Kidney (tissue), 14 donors: Measurements from ENCODE around the gene RGS2. TPM values are rescaled to one million over a fixed set of nuclear protein-coding genes. Genes with fewer than 3 reads are reported as not detected.

ENCODE experiments used
- DNase-seq, 5 donors: peaks; one replicate each; pipeline ENCODE4 v3.0.0-alpha.2; 2013 to 2020
- FAIRE-seq: peaks from 2 replicates; lab custom pipeline; 2012; peaks lifted over from hg19 to GRCh38; lab: Jason Lieb, UNC
- H3K27ac ChIP-seq, 2 donors: one replicate each; pipeline ENCODE4 v1.7.0; 2013; ENCODE audit warnings: low read depth in 2 of 2, low read length in 2 of 2, inconsistent platforms in 1 of 2
- H3K27me3 ChIP-seq: one replicate; pipeline ENCODE4 v1.7.1; 2013; ENCODE audit warnings: low read length, inconsistent platforms; ENCODE audit not compliant: control insufficient read depth, insufficient read depth
- H3K36me3 ChIP-seq, 3 donors: one replicate each; pipeline versions ENCODE4 v1.7.0 to v1.7.1; 2013; ENCODE audit warnings: low read length in 3 of 3, control low read depth in 1 of 3, inconsistent platforms in 1 of 3; ENCODE audit not compliant: insufficient read depth in 3 of 3, control insufficient read depth in 2 of 3
- H3K4me1 ChIP-seq, 3 donors: one replicate each; pipeline versions ENCODE4 v1.7.0 to v1.7.1; 2013; ENCODE audit warnings: low read length in 3 of 3, inconsistent platforms in 1 of 3, low read depth in 1 of 3; ENCODE audit not compliant: control insufficient read depth in 2 of 3, insufficient read depth in 2 of 3
- H3K4me3 ChIP-seq, 3 donors: one replicate each; pipeline versions ENCODE4 v1.7.0 to v1.8.1; 2013; ENCODE audit warnings: low read length in 3 of 3, control low read depth in 1 of 3, inconsistent platforms in 1 of 3
- H3K9ac ChIP-seq, 3 donors: one replicate each; pipeline versions ENCODE4 v1.7.0 to v1.7.1; 2013; ENCODE audit warnings: low read length in 3 of 3, control low read depth in 1 of 3, inconsistent platforms in 1 of 3
- H3K9me3 ChIP-seq, 3 donors: one replicate each; pipeline versions ENCODE4 v1.7.0 to v1.7.1; 2013; ENCODE audit warnings: low read length in 3 of 3, control low read depth in 1 of 3, inconsistent platforms in 1 of 3; ENCODE audit not compliant: control insufficient read depth in 2 of 3, insufficient read depth in 1 of 3
- intact Hi-C: fragments of 100-400 bp; cut with DNase I; formaldehyde crosslinking; loops from one replicate; pipeline ENCODE4 v1.11.1; 2022
- polyA plus RNA-seq: library from polyadenylated mRNA; stranded (reverse); fragments of 350-450 nt; fragmentation: Illumina TruSeq; extraction: RNeasy Lipid Tissue Mini Kit (QIAGEN cat#74804); gene quantifications from one replicate; pipeline ENCODE4 v1.2.3, GENCODE V29; 2014; ENCODE audit warnings: low read depth, low replicate concordance; ENCODE audit not compliant: insufficient read depth
- total RNA-seq: library from RNA; stranded (reverse); fragmentation: NEBNext Ultra II Directional; extraction: Animal tissue kit (Norgen Biotek cat#: 25700); gene quantifications from one replicate; pipeline ENCODE4 v1.2.1, GENCODE V29; 2021
- TF ChIP-seq, protein P1 (sequence below): IDR thresholded peaks from 3 replicates; pipeline ENCODE4 v1.5.1; 2012; ENCODE audit warnings: mild to moderate bottlenecking, moderate library complexity, borderline replicate concordance; ENCODE audit not compliant: insufficient read depth; ENCODE audit errors: extremely low read depth
- donor health status: control.
- donor health status: control.
- donor health status: control.
- donor health status: control.
- donor health status: control.
- donor health status: DM: yes; HTN: yes; CAD: no.
- donor health status: Normal renal cell carcinoma (clear cell type).

RGS2 gene
- total and polyA plus RNA-seq, 2 donors from 2014 or later = 51.2 to 85.1 TPM

DNA sequence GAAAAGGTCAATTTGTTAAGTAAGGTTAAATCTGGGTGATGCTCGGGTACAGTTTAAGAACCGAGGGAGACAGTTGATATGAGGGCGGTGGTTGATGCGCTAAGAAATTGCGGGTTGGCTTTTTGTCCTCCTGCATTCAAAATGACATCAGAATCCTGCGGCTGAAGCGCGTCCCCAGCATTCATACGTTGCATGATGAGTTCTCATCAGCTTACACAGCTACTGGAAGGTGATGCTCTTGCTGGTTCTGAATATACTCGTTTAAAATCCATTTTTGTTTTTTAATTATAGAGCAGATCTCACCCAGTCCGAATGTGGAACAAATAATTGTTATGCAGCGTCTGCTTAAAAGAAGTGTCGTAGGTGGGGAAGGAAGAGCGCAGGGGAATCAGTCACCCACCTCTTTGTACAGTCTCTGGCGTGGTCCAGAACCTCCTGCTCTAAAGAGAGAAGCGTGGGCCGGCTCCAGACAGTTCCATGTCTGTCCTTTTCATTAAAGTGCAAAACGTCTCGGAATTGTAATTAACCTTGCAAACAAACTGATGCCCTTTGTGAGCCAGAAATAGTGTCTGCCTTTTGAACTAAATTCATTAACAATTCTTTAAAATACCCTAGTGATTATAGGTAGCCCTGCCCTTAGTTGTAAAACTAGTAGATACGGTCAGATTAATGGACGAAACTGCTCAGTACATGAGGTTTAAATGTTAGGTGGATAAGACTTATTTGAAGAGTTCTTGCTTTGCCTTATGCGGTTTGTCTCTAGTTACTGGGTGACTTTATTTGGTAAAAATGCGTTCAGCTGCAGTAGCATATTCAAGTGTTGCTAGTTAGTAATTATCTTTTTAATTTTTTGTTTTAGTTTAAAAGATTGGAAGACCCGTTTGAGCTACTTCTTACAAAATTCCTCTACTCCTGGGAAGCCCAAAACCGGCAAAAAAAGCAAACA, 741 bp downstream of the RGS2 start:
- peak overlapping the region; percentile 84 to 97 (median 87) for H3K9ac ChIP-seq
- H3K9me3 ChIP-seq = no peaks in the 10 kb centered on the region
- intact Hi-C loops = loop anchor here (10.0 kb wide), 1 partner anchor 205 kb away; no protein-coding TSS in a partner anchor
- H3K4me3 ChIP-seq = peak overlapping the region; percentile 85 to 98 (median 92)
- H3K27me3 ChIP-seq = no peaks in the 10 kb centered on the region
- DNase-seq = peak in 4 of 5 donors; percentile 45 to 85 (median 72)
- H3K36me3 ChIP-seq = peaks cover 0 to 5% (median 0%) of the 10 kb centered on the region in 3 donors
- TF ChIP-seq, protein P1, sequence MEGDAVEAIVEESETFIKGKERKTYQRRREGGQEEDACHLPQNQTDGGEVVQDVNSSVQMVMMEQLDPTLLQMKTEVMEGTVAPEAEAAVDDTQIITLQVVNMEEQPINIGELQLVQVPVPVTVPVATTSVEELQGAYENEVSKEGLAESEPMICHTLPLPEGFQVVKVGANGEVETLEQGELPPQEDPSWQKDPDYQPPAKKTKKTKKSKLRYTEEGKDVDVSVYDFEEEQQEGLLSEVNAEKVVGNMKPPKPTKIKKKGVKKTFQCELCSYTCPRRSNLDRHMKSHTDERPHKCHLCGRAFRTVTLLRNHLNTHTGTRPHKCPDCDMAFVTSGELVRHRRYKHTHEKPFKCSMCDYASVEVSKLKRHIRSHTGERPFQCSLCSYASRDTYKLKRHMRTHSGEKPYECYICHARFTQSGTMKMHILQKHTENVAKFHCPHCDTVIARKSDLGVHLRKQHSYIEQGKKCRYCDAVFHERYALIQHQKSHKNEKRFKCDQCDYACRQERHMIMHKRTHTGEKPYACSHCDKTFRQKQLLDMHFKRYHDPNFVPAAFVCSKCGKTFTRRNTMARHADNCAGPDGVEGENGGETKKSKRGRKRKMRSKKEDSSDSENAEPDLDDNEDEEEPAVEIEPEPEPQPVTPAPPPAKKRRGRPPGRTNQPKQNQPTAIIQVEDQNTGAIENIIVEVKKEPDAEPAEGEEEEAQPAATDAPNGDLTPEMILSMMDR = no peak
- H3K4me1 ChIP-seq = peaks cover 0 to 7% (median 0%) of the 10 kb centered on the region in 3 donors
- peak overlapping the region; percentile 56 to 82 for H3K27ac ChIP-seq
- FAIRE-seq = no peak

DNA sequence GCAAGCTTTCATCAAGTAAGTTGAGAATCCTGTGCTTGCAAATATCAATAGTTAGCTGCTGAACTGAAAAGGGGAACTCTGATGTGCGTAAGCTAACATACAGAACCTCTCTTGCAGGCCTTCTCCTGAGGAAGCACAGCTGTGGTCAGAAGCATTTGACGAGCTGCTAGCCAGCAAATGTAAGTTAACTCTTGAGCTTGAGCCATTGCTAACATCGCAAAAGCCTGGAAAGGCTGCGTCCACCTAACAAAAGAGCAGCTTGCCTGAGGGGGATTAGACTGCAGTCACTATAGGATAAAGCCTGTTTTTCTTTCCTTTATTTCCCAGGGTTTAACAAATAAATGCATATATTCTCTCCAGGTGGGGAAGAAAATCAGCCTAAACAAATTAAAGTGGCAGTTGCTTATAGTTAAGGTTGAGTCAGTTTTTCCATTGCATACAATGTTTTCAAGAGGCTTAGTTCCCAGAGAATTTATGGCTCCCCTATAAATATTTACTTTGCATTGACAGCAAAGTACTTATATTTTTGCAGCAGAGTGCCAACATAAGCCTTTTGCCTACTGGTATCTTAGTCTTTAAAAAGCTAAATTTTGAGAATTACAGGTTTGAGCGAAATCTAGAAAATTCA, 1.5 kb downstream of the RGS2 start:
- Histone ChIP-seq H3K9me3 (no peaks in the 10 kb centered on the region), H3K27me3 (no peaks in the 10 kb centered on the region), H3K9ac (peak overlapping the region; percentile 5 to 97 (median 29)), H3K4me3 (peak overlapping the region; percentile 85 to 98 (median 92)), H3K36me3 (peaks cover 0 to 5% (median 0%) of the 10 kb centered on the region in 3 donors), H3K4me1 (peaks cover 0 to 7% (median 0%) of the 10 kb centered on the region in 3 donors), H3K27ac (no peak overlapping the region)
- intact Hi-C loops = no loop called here
- TF ChIP-seq, protein P1 = no peak
- no peak for FAIRE-seq
- DNase-seq = peak in 4 of 5 donors; percentile 45 to 84 (median 58)

DNA sequence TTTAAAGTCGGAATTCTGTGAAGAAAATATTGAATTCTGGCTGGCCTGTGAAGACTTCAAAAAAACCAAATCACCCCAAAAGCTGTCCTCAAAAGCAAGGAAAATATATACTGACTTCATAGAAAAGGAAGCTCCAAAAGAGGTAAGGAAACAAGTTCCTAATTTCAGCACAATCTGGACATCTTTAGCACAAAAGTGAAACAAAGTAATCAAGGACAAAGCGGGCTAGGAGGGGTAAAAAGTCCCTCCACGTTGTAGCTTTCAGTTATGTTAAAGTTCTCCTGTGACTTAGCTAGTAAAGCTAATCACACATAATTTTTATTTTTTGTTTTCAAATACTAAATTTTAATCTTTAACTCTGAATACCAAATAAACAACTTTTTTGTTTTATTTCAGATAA, 2.2 kb downstream of the RGS2 start:
- intact Hi-C loops = no loop called here

More for the DNA sequence above, 2.2 kb downstream of the RGS2 start:
- TF ChIP-seq, protein P1 = no peak
- no peaks in the 10 kb centered on the region for H3K9me3 ChIP-seq
- H3K27ac ChIP-seq = no peak overlapping the region
- no peak overlapping the region for H3K4me3 ChIP-seq
- no peak overlapping the region for H3K9ac ChIP-seq
- peaks cover 0 to 7% (median 0%) of the 10 kb centered on the region in 3 donors for H3K4me1 ChIP-seq
- FAIRE-seq = no peak
- DNase-seq = no peak
- peaks cover 0 to 5% (median 0%) of the 10 kb centered on the region in 3 donors for H3K36me3 ChIP-seq
- no peaks in the 10 kb centered on the region for H3K27me3 ChIP-seq
